ENCODE results near the gene RFPL4A. TPM values are rescaled to one million over a fixed set of nuclear protein-coding genes. Genes with fewer than 3 reads are reported as not detected.

The RFPL4A gene
- total RNA-seq, 1 experiment from 2014 or later, result 0.18 TPM

GRCh38 chr19:55802281-55802680, 43.4 kb downstream of the RFPL4A start:
- DNase-seq (ENCODE audit: low read depth), result no peak

- DNase-seq (ENCODE audit: low read depth), result peak; percentile 84
Measured at GRCh38 chr19:55809381-55810058, 50.6 kb downstream of the RFPL4A start.

- no peak for DNase-seq (ENCODE audit: low read depth)
Measured at GRCh38 chr19:55811340-55811739, 52.4 kb downstream of the RFPL4A start.

- DNase-seq (ENCODE audit: low read depth), result no peak
Measured at GRCh38 chr19:55812449-55812848, 53.6 kb downstream of the RFPL4A start.

Other genes with a start within 250 kb of the RFPL4A start
- not detected in 2 replicates for gene SBK2, start 222.0 kb upstream of the RFPL4A start, total RNA-seq (2014; rRNA removed; shearing (Covaris generic))
- not detected in 2 replicates for gene SBK3, start 213.6 kb upstream of the RFPL4A start, total RNA-seq (2014; rRNA removed; shearing (Covaris generic))
- 8.2 and 8.3 TPM in 2 replicates for gene ZNF579, start 178.2 kb upstream of the RFPL4A start, total RNA-seq (2014; rRNA removed; shearing (Covaris generic))
- gene FIZ1, start 159.6 kb upstream of the RFPL4A start, total RNA-seq (2014; rRNA removed; shearing (Covaris generic)), result 6.0 and 10.0 TPM in 2 replicates
- gene ZNF524, start 158.8 kb upstream of the RFPL4A start, total RNA-seq (2014; rRNA removed; shearing (Covaris generic)), result 18.8 and 26.2 TPM in 2 replicates
- gene ZNF865, start 153.4 kb upstream of the RFPL4A start, total RNA-seq (2014; rRNA removed; shearing (Covaris generic)), result 2.2 and 3.8 TPM in 2 replicates
- 4.1 and 6.1 TPM in 2 replicates for gene ZNF784, start 134.5 kb upstream of the RFPL4A start, total RNA-seq (2014; rRNA removed; shearing (Covaris generic))
- gene ZNF580, start 118.1 kb upstream of the RFPL4A start, total RNA-seq (2014; rRNA removed; shearing (Covaris generic)), result 16.5 and 55.3 TPM in 2 replicates
- gene ZNF581, start 115.4 kb upstream of the RFPL4A start, total RNA-seq (2014; rRNA removed; shearing (Covaris generic)), result 23.7 and 29.5 TPM in 2 replicates
- 14.0 and 17.6 TPM in 2 replicates for gene CCDC106, start 110.9 kb upstream of the RFPL4A start, total RNA-seq (2014; rRNA removed; shearing (Covaris generic))
- 334 and 352 TPM in 2 replicates for gene U2AF2, start 104.1 kb upstream of the RFPL4A start, total RNA-seq (2014; rRNA removed; shearing (Covaris generic))
- 97.4 and 122 TPM in 2 replicates for gene EPN1, start 83.9 kb upstream of the RFPL4A start, total RNA-seq (2014; rRNA removed; shearing (Covaris generic))
- not detected in 2 replicates for gene NLRP9, start 20.7 kb upstream of the RFPL4A start, total RNA-seq (2014; rRNA removed; shearing (Covaris generic))
- gene RFPL4AL1, start 10.0 kb downstream of the RFPL4A start, total RNA-seq (2014; rRNA removed; shearing (Covaris generic)), result not detected in 2 replicates
- gene NLRP11, start 72.9 kb downstream of the RFPL4A start, total RNA-seq (2014; rRNA removed; shearing (Covaris generic)), result 0.03 and 0.13 TPM in 2 replicates
- gene NLRP4, start 77.4 kb downstream of the RFPL4A start, total RNA-seq (2014; rRNA removed; shearing (Covaris generic)), result not detected in 2 replicates
- gene NLRP13, start 173.2 kb downstream of the RFPL4A start, total RNA-seq (2014; rRNA removed; shearing (Covaris generic)), result not detected in 2 replicates
- gene NLRP8, start 188.7 kb downstream of the RFPL4A start, total RNA-seq (2014; rRNA removed; shearing (Covaris generic)), result not detected in 2 replicates
- not detected in 2 replicates for gene NLRP5, start 227.7 kb downstream of the RFPL4A start, total RNA-seq (2014; rRNA removed; shearing (Covaris generic))

All from HT1080 (cell line).